HepG2 (cell line): ENCODE results near the gene IRX4. TPM values are rescaled to one million over a fixed set of nuclear protein-coding genes. Genes with fewer than 3 reads are reported as not detected.

ENCODE experiments used
- ATAC-seq: fragments of 200-7000 bp; cut with Tn5 transposase; 3 replicates; pipeline ENCODE4 v1.9.1; 2020; ENCODE audit warnings: mild to moderate bottlenecking, moderate library complexity
- BruUV-seq: library from RNA; stranded (reverse); fragments of 400-500 nt; replicated peaks from 2 replicates; lab custom pipeline; 2021; lab: Mats Ljungman, UMichigan
- CTCF ChIA-PET: fragments of 300-600 bp; formaldehyde crosslinking; extraction: SDS; loops from one replicate; lab custom pipeline; 2021; ENCODE audit warnings: low total read pairs, inconsistent platforms, low intra/inter-chr PET ratio; lab: Yijun Ruan, JAX
- POLR2A ChIA-PET: fragments of 350-600 bp; sonication (Branson Sonifier 250); formaldehyde crosslinking; loops from one replicate; lab custom pipeline; 2020; ENCODE audit warnings: antibody characterized with exemption, inconsistent platforms; lab: Yijun Ruan, JAX
- DNase-seq: peaks from one replicate; pipeline ENCODE4 v3.0.0-alpha.2; 2015; ENCODE audit warnings: low spot score
- FAIRE-seq: peaks from 3 replicates; lab custom pipeline; 2011; peaks lifted over from hg19 to GRCh38; lab: Jason Lieb, UNC
- H2AFZ ChIP-seq: one replicate; pipeline ENCODE4 v1.6.1; 2011; ENCODE audit warnings: low read length, inconsistent platforms
- H3K27ac ChIP-seq: fragments of 300-600 bp; 3 replicates; pipeline ENCODE4 v1.8.0; 2011; ENCODE audit warnings: mixed run types, mild to moderate bottlenecking, mixed read lengths, low read length, inconsistent platforms; ENCODE audit not compliant: insufficient read depth; ENCODE audit errors: extremely low read length
- H3K27me3 ChIP-seq, 2 experiments: fragments of 200-600 bp in 1 of 2; 2 replicates in 1 of 2; 3 replicates in 1 of 2; pipeline versions ENCODE4 v1.6.0 to v1.8.0; 2011; ENCODE audit warnings: low read length in 2 of 2, mild to moderate bottlenecking in 2 of 2, moderate library complexity in 2 of 2, inconsistent platforms in 1 of 2; ENCODE audit not compliant: insufficient read depth in 2 of 2, control insufficient read depth in 1 of 2
- H3K36me3 ChIP-seq, 2 experiments: fragments of 200-600 bp in 1 of 2; replicated peaks in 1 of 2; 2 replicates in 1 of 2; 3 replicates in 1 of 2; pipeline versions ENCODE4 v1.5.1 to v1.8.0; 2011; ENCODE audit warnings: low read length in 2 of 2, inconsistent platforms in 1 of 2; ENCODE audit not compliant: insufficient read depth in 2 of 2, control insufficient read depth in 1 of 2
- H3K4me1 ChIP-seq: 2 replicates; pipeline ENCODE4 v1.5.1; 2012; ENCODE audit warnings: low read length, inconsistent platforms; ENCODE audit not compliant: insufficient read depth
- H3K4me2 ChIP-seq: 2 replicates; pipeline ENCODE4 v1.6.0; 2011; ENCODE audit warnings: low read depth, low read length, inconsistent platforms
- H3K4me3 ChIP-seq, 3 experiments: fragments of 200-600 bp in 1 of 3; sonication (generic), shearing (Covaris generic) in 1 of 3; replicated peaks in 1 of 3; 2 replicates each; pipeline ENCODE4 v1.5.1; 2011 to 2016; ENCODE audit warnings: low read length in 3 of 3, inconsistent platforms in 2 of 3, low read depth in 2 of 3, mild to moderate bottlenecking in 2 of 3, control low read depth in 1 of 3, mixed read lengths in 1 of 3; ENCODE audit not compliant: insufficient read depth in 1 of 3
- H3K79me2 ChIP-seq: one replicate; pipeline ENCODE4 v1.6.1; 2011; ENCODE audit warnings: low read length, inconsistent platforms; ENCODE audit not compliant: insufficient read depth
- H3K9ac ChIP-seq: 2 replicates; pipeline ENCODE4 v1.6.0; 2011; ENCODE audit warnings: mild to moderate bottlenecking, low read depth, low read length, inconsistent platforms; ENCODE audit not compliant: insufficient read depth
- H3K9me3 ChIP-seq: 2 replicates; pipeline ENCODE4 v1.5.1; 2012; ENCODE audit warnings: mild to moderate bottlenecking, low read length
- H4K20me1 ChIP-seq: 2 replicates; pipeline ENCODE4 v1.6.0; 2011; ENCODE audit warnings: inconsistent platforms, mild to moderate bottlenecking, low read length, moderate library complexity; ENCODE audit not compliant: insufficient read depth
- AHDC1 ChIP-seq: sonication (generic); formaldehyde crosslinking; IDR thresholded peaks from 2 replicates; pipeline ENCODE4 v1.5.1; 2020; ENCODE audit warnings: mild to moderate bottlenecking, missing genetic modification reagents, borderline replicate concordance
- DBP ChIP-seq: sonication (generic); formaldehyde crosslinking; IDR thresholded peaks from 2 replicates; pipeline ENCODE4 v1.4.0; 2020; ENCODE audit warnings: missing genetic modification reagents; ENCODE audit errors: not compliant biosample characterization
- GABPB1 ChIP-seq: IDR thresholded peaks from 2 replicates; pipeline ENCODE4 v1.6.1; 2016; ENCODE audit warnings: mild to moderate bottlenecking, missing genetic modification reagents, moderate library complexity, missing compliant biosample characterization
- SP5 ChIP-seq: IDR thresholded peaks from 2 replicates; pipeline ENCODE4 v1.6.1; 2016; ENCODE audit warnings: low read depth, borderline replicate concordance
- STAT6 ChIP-seq: sonication (generic); formaldehyde crosslinking; IDR thresholded peaks from 2 replicates; pipeline ENCODE4 v1.4.0; 2020; ENCODE audit warnings: missing genetic modification reagents, mild to moderate bottlenecking, borderline replicate concordance
- TRIM22 ChIP-seq: fragments of 450-650 bp; IDR thresholded peaks from 2 replicates; pipeline ENCODE4 v1.6.1; 2017
- ZNF572 ChIP-seq: sonication (generic); formaldehyde crosslinking; IDR thresholded peaks from 2 replicates; pipeline ENCODE4 v1.5.1; 2020; ENCODE audit warnings: mild to moderate bottlenecking, missing genetic modification reagents
- ZNF589 ChIP-seq: sonication (generic); formaldehyde crosslinking; conservative IDR thresholded peaks from 2 replicates; pipeline ENCODE4 v1.8.0; 2022; ENCODE audit warnings: mild to moderate bottlenecking, moderate library complexity, missing genetic modification reagents
- ZNF619 ChIP-seq: sonication (generic); formaldehyde crosslinking; IDR thresholded peaks from 2 replicates; pipeline ENCODE4 v1.4.0; 2020; ENCODE audit warnings: mild to moderate bottlenecking, missing genetic modification reagents
- ZNF773 ChIP-seq: sonication (generic); formaldehyde crosslinking; IDR thresholded peaks from 2 replicates; pipeline ENCODE4 v1.4.0; 2020; ENCODE audit warnings: missing genetic modification reagents, borderline replicate concordance
- ZNF780A ChIP-seq: sonication (generic); formaldehyde crosslinking; IDR thresholded peaks from 2 replicates; pipeline ENCODE4 v1.8.0; 2022; ENCODE audit warnings: mild to moderate bottlenecking, missing genetic modification reagents, moderate library complexity
- WGBS: methylation state at CpG from one replicate; pipeline ENCODE4 v1.1.6; 2017; ENCODE audit warnings: low lambda C conversion rate; 5-methylcytosine and 5-hydroxymethylcytosine counted together
- in situ Hi-C: cut with HindIII; loops from 2 replicates; pipeline ENCODE4 v1.10.0; 2017; ENCODE audit warnings: low pct_unique_long_range_greater_than_20kb; ENCODE audit not compliant: extremely low pct_ligation_motif_present
- intact Hi-C: fragments of 100-400 bp; cut with micrococcal nuclease; formaldehyde crosslinking; loops from one replicate; pipeline ENCODE4 v1.10.0; 2022; ENCODE audit not compliant: unreplicated experiment
- polyA plus RNA-seq, 8 experiments: library from polyadenylated mRNA; depleted of rRNA in 3 of 8; stranded (reverse) in 7 of 8; unstranded in 1 of 8; fragments of >200 nt; fragmentation: Illumina TruSeq in 4 of 8; extraction: Trizol in 4 of 8; gene quantifications; 2 replicates each; pipeline versions ENCODE4 v1.2.1 to v1.2.3, GENCODE V29; 2011 to 2016; ENCODE audit warnings: low read depth in 4 of 8, missing spikeins in 1 of 8, mixed read lengths in 1 of 8; ENCODE audit not compliant: insufficient read depth in 1 of 8
- total RNA-seq, 5 experiments: library from RNA; depleted of rRNA; stranded (reverse); fragments of >200 nt; fragmentation: Illumina TruSeq; extraction: Trizol; gene quantifications; 2 replicates each; pipeline ENCODE4 v1.2.3, GENCODE V29; 2016; ENCODE audit warnings: low read depth in 1 of 5

The IRX4 gene
- total and polyA plus RNA-seq, 2 of the 13 experiments (the other 11 are each of a cell fraction or from before 2014, with no cell fraction given) = not detected

GRCh38 chr5:1887588-1888360 is 5.0 kb upstream of the IRX4 start:
- DNase-seq (no peak), ATAC-seq (no peak), FAIRE-seq (no peak)
- no peak overlapping the region for H2AFZ ChIP-seq
- BruUV-seq = no TSS peak
- WGBS = 17% methylated on average over 8 of the region's 31 CpGs
- peaks cover 4 to 70% of the 10 kb centered on the region in 2 experiments; a peak in 4 of 5 replicates for H3K27me3 ChIP-seq
- in situ Hi-C loops = no loop called here
- no peaks in the 10 kb centered on the region for H4K20me1 ChIP-seq
- ChIA-PET CTCF (no interaction called here), POLR2A (no interaction called here)
- no peak overlapping the region for H3K9ac ChIP-seq
- H3K36me3 ChIP-seq = no peaks in the 10 kb centered on the region
- H3K79me2 ChIP-seq = no peaks in the 10 kb centered on the region
- no peaks in the 10 kb centered on the region for H3K4me1 ChIP-seq
- intact Hi-C loops = no loop called here
- no peak overlapping the region for H3K27ac ChIP-seq
- no peak overlapping the region for H3K4me3 ChIP-seq
- H3K9me3 ChIP-seq = no peaks in the 10 kb centered on the region
- no peak overlapping the region for H3K4me2 ChIP-seq
- TF ChIP-seq GABPB1 (CRISPR knock-in tag) (no peak), TRIM22 (no peak), ZNF572 (CRISPR knock-in tag) (no peak), AHDC1 (no peak), SP5 (CRISPR knock-in tag) (no peak), ZNF589 (no peak), ZNF773 (CRISPR knock-in tag) (no peak), STAT6 (CRISPR knock-in tag) (no peak), DBP (no peak), ZNF619 (no peak), ZNF780A (no peak)
